ENCODE results near the gene FHIT. TPM values are rescaled to one million over a fixed set of nuclear protein-coding genes. Genes with fewer than 3 reads are reported as not detected.

The FHIT gene
- total and polyA plus RNA-seq, 4 donors = 2.1 to 14.7 (median 6.6) TPM

DNA sequence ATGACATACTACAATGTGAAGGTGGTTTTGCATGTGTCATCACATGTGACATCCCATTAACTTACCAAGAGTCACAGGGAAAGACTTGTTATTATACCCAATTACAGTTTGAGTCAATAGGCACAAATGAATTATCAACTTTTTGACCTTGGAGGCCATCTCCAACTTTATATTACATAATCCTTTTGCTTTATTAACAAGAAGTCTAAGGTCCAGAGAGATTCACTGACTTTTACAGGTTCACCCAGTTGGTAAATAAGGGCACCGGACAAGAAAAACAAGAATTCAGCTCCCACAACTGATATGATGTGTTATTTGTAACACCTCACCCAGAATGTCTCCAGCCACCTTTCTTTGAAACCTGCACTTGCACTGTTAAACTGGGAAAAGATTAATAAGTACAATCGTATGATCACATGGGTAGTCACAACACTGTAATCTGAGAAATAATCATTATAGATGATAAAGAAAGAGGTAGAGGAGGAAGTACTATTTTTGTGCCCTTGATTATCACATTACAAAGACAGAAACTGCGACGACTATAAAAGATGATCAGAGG, 928.9 kb downstream of the FHIT start:
- H3K4me3 ChIP-seq (ENCODE audit: low read depth in 1 of 3, low read length in 3 of 3) = no peak overlapping the region
- DNase-seq (ENCODE audit: low spot score) = no peak
- H3K4me1 ChIP-seq (ENCODE audit: control insufficient read depth in 4 of 4, insufficient read depth in 4 of 4, low read length in 3 of 4) = peaks cover 5 to 33% (median 15%) of the 10 kb centered on the region in 4 donors
- peak overlapping the region in 1 of 2 donors; percentile 28 for H3K27ac ChIP-seq (ENCODE audit: low read depth in 1 of 2, low read length in 2 of 2)
- TF ChIP-seq YY1 (IDR thresholded peaks at IDR 0.05) (no peak), CTCF (IDR thresholded peaks at IDR 0.05; ENCODE audit: low read depth, low read length, missing input control) (no peak), SP1 (IDR thresholded peaks at IDR 0.05) (peak; percentile 58), EGR1 (IDR thresholded peaks at IDR 0.05; ENCODE audit: low read depth in 2 of 2) (no peak), FOXA2 (IDR thresholded peaks at IDR 0.05) (no peak), NR2F2 (IDR thresholded peaks at IDR 0.05) (no peak), RXRA (IDR thresholded peaks at IDR 0.05) (peak; percentile 21 to 41), RAD21 (IDR thresholded peaks at IDR 0.05) (peak in 1 of 2 donors; percentile 12), HNF4A (conservative IDR thresholded peaks at IDR 0.05) (peak; percentile 65 to 79), TAF1 (conservative IDR thresholded peaks at IDR 0.05) (no peak), HNF4G (IDR thresholded peaks at IDR 0.05) (no peak), JUND (IDR thresholded peaks at IDR 0.05) (no peak), MAX (IDR thresholded peaks at IDR 0.05) (no peak)
- TF ChIP-seq, protein P1, sequence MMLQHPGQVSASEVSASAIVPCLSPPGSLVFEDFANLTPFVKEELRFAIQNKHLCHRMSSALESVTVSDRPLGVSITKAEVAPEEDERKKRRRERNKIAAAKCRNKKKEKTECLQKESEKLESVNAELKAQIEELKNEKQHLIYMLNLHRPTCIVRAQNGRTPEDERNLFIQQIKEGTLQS (IDR thresholded peaks at IDR 0.05) = no peak
- TF ChIP-seq, protein P2, sequence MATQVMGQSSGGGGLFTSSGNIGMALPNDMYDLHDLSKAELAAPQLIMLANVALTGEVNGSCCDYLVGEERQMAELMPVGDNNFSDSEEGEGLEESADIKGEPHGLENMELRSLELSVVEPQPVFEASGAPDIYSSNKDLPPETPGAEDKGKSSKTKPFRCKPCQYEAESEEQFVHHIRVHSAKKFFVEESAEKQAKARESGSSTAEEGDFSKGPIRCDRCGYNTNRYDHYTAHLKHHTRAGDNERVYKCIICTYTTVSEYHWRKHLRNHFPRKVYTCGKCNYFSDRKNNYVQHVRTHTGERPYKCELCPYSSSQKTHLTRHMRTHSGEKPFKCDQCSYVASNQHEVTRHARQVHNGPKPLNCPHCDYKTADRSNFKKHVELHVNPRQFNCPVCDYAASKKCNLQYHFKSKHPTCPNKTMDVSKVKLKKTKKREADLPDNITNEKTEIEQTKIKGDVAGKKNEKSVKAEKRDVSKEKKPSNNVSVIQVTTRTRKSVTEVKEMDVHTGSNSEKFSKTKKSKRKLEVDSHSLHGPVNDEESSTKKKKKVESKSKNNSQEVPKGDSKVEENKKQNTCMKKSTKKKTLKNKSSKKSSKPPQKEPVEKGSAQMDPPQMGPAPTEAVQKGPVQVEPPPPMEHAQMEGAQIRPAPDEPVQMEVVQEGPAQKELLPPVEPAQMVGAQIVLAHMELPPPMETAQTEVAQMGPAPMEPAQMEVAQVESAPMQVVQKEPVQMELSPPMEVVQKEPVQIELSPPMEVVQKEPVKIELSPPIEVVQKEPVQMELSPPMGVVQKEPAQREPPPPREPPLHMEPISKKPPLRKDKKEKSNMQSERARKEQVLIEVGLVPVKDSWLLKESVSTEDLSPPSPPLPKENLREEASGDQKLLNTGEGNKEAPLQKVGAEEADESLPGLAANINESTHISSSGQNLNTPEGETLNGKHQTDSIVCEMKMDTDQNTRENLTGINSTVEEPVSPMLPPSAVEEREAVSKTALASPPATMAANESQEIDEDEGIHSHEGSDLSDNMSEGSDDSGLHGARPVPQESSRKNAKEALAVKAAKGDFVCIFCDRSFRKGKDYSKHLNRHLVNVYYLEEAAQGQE (IDR thresholded peaks at IDR 0.05) = no peak
- 46% methylated on average over 4 of the region's 4 CpGs for WGBS
- H3K9ac ChIP-seq (ENCODE audit: low read depth in 1 of 2, low read length in 2 of 2) = no peak overlapping the region
- H3K36me3 ChIP-seq (ENCODE audit: control insufficient read depth in 4 of 4, insufficient read depth in 3 of 4, low read depth in 1 of 4, low read length in 3 of 4) = no peaks in the 10 kb centered on the region
- H3K27me3 ChIP-seq (ENCODE audit: control insufficient read depth in 4 of 4, insufficient read depth in 4 of 4, low read length in 3 of 4) = no peaks in the 10 kb centered on the region
- H3K9me3 ChIP-seq (ENCODE audit: control insufficient read depth in 4 of 4, low read length in 3 of 4) = no peaks in the 10 kb centered on the region

- Histone ChIP-seq H3K4me1 (ENCODE audit: control insufficient read depth in 4 of 4, insufficient read depth in 4 of 4, low read length in 3 of 4) (peaks cover 7 to 40% (median 16%) of the 10 kb centered on the region in 4 donors), H3K9ac (ENCODE audit: low read depth in 1 of 2, low read length in 2 of 2) (no peak overlapping the region), H3K27ac (ENCODE audit: low read depth in 1 of 2, low read length in 2 of 2) (peak overlapping the region in 1 of 2 donors; percentile 26), H3K4me3 (ENCODE audit: low read depth in 1 of 3, low read length in 3 of 3) (peak overlapping the region; percentile 7 to 27 (median 12)), H3K9me3 (ENCODE audit: control insufficient read depth in 4 of 4, low read length in 3 of 4) (no peaks in the 10 kb centered on the region), H3K36me3 (ENCODE audit: control insufficient read depth in 4 of 4, insufficient read depth in 3 of 4, low read depth in 1 of 4, low read length in 3 of 4) (no peaks in the 10 kb centered on the region), H3K27me3 (ENCODE audit: control insufficient read depth in 4 of 4, insufficient read depth in 4 of 4, low read length in 3 of 4) (no peaks in the 10 kb centered on the region)
- TF ChIP-seq RAD21 (IDR thresholded peaks at IDR 0.05) = peak in 1 of 2 donors; percentile 32
- TF ChIP-seq SP1 (IDR thresholded peaks at IDR 0.05) = peak; percentile 17
- TF ChIP-seq YY1 (IDR thresholded peaks at IDR 0.05) = peak; percentile 50
- no peak for TF ChIP-seq NR2F2 (IDR thresholded peaks at IDR 0.05)
- no peak for TF ChIP-seq FOXA1 (IDR thresholded peaks at IDR 0.05)
- TF ChIP-seq, protein P2 (IDR thresholded peaks at IDR 0.05) = peak; percentile 29
- TF ChIP-seq EGR1 (IDR thresholded peaks at IDR 0.05; ENCODE audit: low read depth in 2 of 2) = peak in 1 of 2 donors; percentile 16
- TF ChIP-seq RXRA (IDR thresholded peaks at IDR 0.05) = peak; percentile 12 to 25
- TF ChIP-seq HNF4A (conservative IDR thresholded peaks at IDR 0.05) = peak; percentile 33 to 44
- peak; percentile 41 for TF ChIP-seq FOXA2 (IDR thresholded peaks at IDR 0.05)
- DNase-seq (ENCODE audit: low spot score) = no peak
- WGBS = 40% methylated on average over 9 of the region's 9 CpGs
These were observed 931.9 kb downstream of the FHIT start for GRCh38 chr3:60319179-60319858.

All from liver (tissue), 9 donors.